H1 (cell line): Measurements from ENCODE around the gene LRP8.

ENCODE experiments used
- EZH2 ChIP-seq: fragments of 200-600 bp; sonication (generic); IDR thresholded peaks from 2 replicates; pipeline ENCODE4 v1.7.1; 2012; ENCODE audit warnings: low read depth, mild to moderate bottlenecking, moderate library complexity, low read length, inconsistent platforms; ENCODE audit not compliant: severe bottlenecking
- TF ChIP-seq, protein P1 (sequence below), 3 experiments: IDR thresholded peaks; 1 replicate in 2 of 3; 2 replicates in 1 of 3; pipeline versions ENCODE4 v1.5.1 to v1.6.1; 2011; ENCODE audit warnings: low read length in 3 of 3, mild to moderate bottlenecking in 3 of 3, inconsistent platforms in 2 of 3, low read depth in 1 of 3, moderate library complexity in 1 of 3; ENCODE audit not compliant: insufficient read depth in 1 of 3; ENCODE audit errors: control extremely low read depth in 1 of 3

GRCh38 chr1:53308506-53308905, 19.4 kb downstream of the LRP8 start:
- TF ChIP-seq EZH2: no peak
- TF ChIP-seq, protein P1, sequence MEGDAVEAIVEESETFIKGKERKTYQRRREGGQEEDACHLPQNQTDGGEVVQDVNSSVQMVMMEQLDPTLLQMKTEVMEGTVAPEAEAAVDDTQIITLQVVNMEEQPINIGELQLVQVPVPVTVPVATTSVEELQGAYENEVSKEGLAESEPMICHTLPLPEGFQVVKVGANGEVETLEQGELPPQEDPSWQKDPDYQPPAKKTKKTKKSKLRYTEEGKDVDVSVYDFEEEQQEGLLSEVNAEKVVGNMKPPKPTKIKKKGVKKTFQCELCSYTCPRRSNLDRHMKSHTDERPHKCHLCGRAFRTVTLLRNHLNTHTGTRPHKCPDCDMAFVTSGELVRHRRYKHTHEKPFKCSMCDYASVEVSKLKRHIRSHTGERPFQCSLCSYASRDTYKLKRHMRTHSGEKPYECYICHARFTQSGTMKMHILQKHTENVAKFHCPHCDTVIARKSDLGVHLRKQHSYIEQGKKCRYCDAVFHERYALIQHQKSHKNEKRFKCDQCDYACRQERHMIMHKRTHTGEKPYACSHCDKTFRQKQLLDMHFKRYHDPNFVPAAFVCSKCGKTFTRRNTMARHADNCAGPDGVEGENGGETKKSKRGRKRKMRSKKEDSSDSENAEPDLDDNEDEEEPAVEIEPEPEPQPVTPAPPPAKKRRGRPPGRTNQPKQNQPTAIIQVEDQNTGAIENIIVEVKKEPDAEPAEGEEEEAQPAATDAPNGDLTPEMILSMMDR (IDR thresholded peaks at IDR 0.05; ENCODE audit: control extremely low read depth in 1 of 3, insufficient read depth in 1 of 3, low read depth in 1 of 3, low read length in 3 of 3): no peak
